Subcutaneous adipose tissue (tissue), 4 donors: ENCODE results near the gene ANK2. TPM values are rescaled to one million over a fixed set of nuclear protein-coding genes. Genes with fewer than 3 reads are reported as not detected.

Experiments
- CTCF ChIP-seq: fragments of 450-650 bp; IDR thresholded peaks from one replicate; pipeline ENCODE4 v1.5.1; 2016; ENCODE audit warnings: low read depth, mild to moderate bottlenecking, control low read depth, antibody characterized with exemption, moderate library complexity
- total RNA-seq, 4 donors: library from RNA; depleted of rRNA; stranded (reverse); fragments of >200 nt; gene quantifications; one replicate each; pipeline ENCODE4 v1.1.0, GENCODE V29; 2016

Gene ANK2
- total RNA-seq, 4 donors from 2014 or later, result 49.4 to 119 (median 72.9) TPM

DNA sequence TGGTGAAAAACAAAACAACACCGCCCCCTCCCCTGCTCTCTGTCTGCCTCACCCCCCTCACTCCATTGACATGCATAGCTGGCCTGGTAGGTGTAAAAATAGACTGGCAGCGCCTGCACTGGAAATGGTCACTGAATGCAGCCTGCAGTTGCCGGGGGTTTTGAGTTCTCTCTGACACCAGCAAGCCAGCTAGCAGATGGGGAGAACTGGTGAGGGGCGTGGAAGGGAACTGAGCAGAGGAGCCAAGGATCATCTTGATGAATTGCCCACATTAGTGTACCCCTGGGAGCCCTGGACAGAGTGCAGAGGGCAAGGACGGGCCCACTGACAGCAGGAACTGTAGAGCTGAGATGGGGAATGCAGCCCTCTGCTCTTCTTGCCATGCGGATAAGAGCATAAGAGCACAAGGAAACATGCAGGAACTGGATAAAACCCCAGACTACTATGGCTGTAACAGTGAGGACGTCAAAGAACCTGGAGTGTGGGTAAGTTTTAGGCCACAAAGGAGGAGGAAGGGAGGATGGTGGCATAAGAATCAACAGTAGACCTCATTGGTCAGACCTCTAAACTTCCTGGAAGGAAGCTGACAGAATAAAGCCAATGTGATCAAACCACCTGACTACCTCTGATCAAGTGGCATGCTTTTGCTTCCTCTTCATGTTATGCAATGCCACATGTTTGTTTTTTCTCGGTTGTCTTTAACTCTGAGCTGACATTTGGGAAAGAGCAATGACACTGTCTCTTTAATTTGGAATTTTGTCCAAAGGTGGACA is 96.3 kb downstream of the ANK2 start:
- no peak for TF ChIP-seq CTCF

DNA sequence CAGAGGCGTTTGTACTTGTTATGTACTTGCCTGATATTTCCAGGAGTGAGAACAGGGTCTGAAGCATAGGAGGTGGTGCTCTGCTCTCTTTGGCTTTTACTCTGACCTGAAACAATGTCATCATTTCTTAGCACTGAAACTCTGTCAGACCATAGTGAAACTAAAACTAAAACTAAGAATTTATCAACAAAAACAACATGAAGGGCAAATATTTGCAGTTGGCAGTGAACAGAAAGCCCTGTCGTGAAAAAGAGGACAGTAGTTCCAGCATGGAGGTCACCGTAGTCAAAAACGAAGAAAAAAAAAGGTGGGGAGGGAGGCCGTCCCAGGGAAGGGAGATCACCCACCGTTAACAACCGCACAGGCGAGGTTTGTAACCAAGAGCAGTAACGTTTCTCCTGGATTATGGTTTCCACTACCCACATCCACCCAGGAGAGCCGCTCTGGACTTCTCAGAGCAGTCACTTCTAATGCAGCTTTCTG is 97.5 kb downstream of the ANK2 start:
- no peak for TF ChIP-seq CTCF

GRCh38 chr4:113147498-113148111 is 98.2 kb downstream of the ANK2 start:
- no peak for TF ChIP-seq CTCF

- no peak for TF ChIP-seq CTCF
Measured at GRCh38 chr4:113148925-113149324, 99.5 kb downstream of the ANK2 start.

DNA sequence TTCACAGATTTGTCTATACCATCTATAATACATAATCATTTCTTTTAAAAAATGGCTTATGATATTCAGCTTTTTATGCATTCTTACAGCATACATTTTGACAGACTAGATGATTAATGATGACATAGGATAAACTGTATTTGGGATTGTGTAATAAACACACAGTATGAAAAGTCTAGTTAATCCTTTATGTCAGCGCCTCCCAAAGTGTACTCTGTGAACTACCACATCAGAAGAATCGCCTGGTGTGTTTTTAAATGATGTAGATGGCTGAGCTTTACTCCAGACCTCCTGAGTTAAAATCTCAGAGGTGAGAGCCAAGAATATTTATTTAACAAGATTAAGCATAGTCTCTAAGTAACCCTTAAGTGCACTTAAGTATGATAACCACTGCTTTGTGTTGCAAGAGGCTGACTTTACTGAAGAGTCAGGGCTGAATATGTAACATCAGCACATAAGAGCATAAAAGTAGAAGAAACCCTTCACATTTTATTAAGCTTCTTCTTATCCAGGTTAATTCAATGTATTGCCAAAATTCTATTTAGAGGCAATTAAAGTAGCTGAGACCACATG is 104.2 kb downstream of the ANK2 start:
- no peak for TF ChIP-seq CTCF

DNA sequence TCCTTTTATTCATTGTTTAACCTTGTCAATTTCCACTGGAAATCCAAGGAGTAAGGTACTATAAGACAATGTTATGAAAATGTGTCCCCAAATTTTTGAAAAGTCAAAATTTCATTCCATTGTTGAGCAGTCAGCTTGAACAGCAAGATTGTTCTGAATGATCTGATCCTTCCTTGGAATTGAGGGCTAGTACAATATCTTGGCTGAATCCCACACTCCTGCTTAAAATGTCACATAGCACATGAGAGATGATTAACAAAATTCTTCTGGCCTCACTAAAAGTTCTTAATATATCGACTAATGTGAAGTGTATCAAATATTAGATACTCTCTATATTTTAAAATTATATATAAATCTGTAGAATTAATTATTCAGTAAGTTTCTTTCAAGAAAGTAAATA is 104.8 kb downstream of the ANK2 start:
- no peak for TF ChIP-seq CTCF
